H1 (cell line): ENCODE measurements around the gene STXBP4. TPM values are rescaled to one million over a fixed set of nuclear protein-coding genes. Genes with fewer than 3 reads are reported as not detected.
A peak's percentile ranks its signal among the peaks of the same experiment; 100 is the strongest.

Experiments used
- CTCF ChIA-PET: fragments of 300-600 bp; sonication (Branson Sonifier 250); formaldehyde crosslinking; loops from one replicate; lab custom pipeline; 2021; ENCODE audit not compliant: partially characterized antibody; lab: Charles Lee
- POLR2A ChIA-PET: fragments of 300-600 bp; sonication (Branson Sonifier 250); formaldehyde crosslinking; loops from one replicate; lab custom pipeline; 2021; ENCODE audit warnings: inconsistent platforms; ENCODE audit not compliant: partially characterized antibody; lab: Charles Lee
- DNase-seq, 2 experiments: peaks; one replicate each; pipeline versions ENCODE4 v3.0.0 to v3.0.0-alpha.2; 2010 to 2022; ENCODE audit warnings: low spot score in 2 of 2, low read depth in 1 of 2, mixed read lengths in 1 of 2
- FAIRE-seq: peaks from 2 replicates; lab custom pipeline; 2011; peaks lifted over from hg19 to GRCh38; lab: Jason Lieb, UNC
- H2AFZ ChIP-seq: 2 replicates; pipeline ENCODE4 v1.8.1; 2012; ENCODE audit warnings: low read length, inconsistent platforms
- H2AK5ac ChIP-seq: 2 replicates; pipeline ENCODE4 v1.6.1; 2013; ENCODE audit warnings: low read depth, low read length
- H2BK120ac ChIP-seq: replicated peaks from 2 replicates; pipeline ENCODE3; 2013; ENCODE audit warnings: low read depth, low read length, inconsistent platforms
- H2BK12ac ChIP-seq: 2 replicates; pipeline ENCODE4 v1.6.1; 2013; ENCODE audit warnings: low read depth, low read length
- H2BK15ac ChIP-seq: 2 replicates; pipeline ENCODE4 v1.6.1; 2013; ENCODE audit warnings: low read length
- H2BK20ac ChIP-seq: 2 replicates; pipeline ENCODE4 v1.6.1; 2013; ENCODE audit warnings: low read length
- H2BK5ac ChIP-seq: 2 replicates; pipeline ENCODE4 v1.6.1; 2013; ENCODE audit warnings: low read depth, low read length
- H3K14ac ChIP-seq: 2 replicates; pipeline ENCODE4 v1.6.1; 2013; ENCODE audit warnings: inconsistent platforms; ENCODE audit not compliant: insufficient read length
- H3K18ac ChIP-seq: 2 replicates; pipeline ENCODE4 v1.6.1; 2013; ENCODE audit warnings: low read length; ENCODE audit errors: extremely low read depth
- H3K23ac ChIP-seq: 2 replicates; pipeline ENCODE4 v1.6.1; 2013; ENCODE audit warnings: inconsistent platforms; ENCODE audit not compliant: insufficient read length
- H3K23me2 ChIP-seq: 2 replicates; pipeline ENCODE4 v1.6.1; 2013; ENCODE audit warnings: low read depth, low read length
- H3K27ac ChIP-seq: 2 replicates; pipeline ENCODE4 v1.6.1; 2011; ENCODE audit warnings: low read depth, low read length, inconsistent platforms
- H3K27me3 ChIP-seq, 4 experiments: replicated peaks in 1 of 4; 1 replicate in 1 of 4; 2 replicates in 3 of 4; pipeline versions ENCODE4 v1.6.1 to v1.8.1; 2011 to 2013; ENCODE audit warnings: low read length in 3 of 4, mild to moderate bottlenecking in 3 of 4, inconsistent platforms in 2 of 4, mixed read lengths in 2 of 4, moderate library complexity in 1 of 4; ENCODE audit not compliant: control insufficient read depth in 3 of 4, insufficient read depth in 3 of 4; ENCODE audit errors: extremely low read depth in 1 of 4
- H3K36me3 ChIP-seq, 4 experiments: 2 replicates each; pipeline versions ENCODE4 v1.6.1 to v1.8.1; 2011 to 2013; ENCODE audit warnings: mild to moderate bottlenecking in 4 of 4, low read length in 3 of 4, moderate library complexity in 2 of 4, control low read depth in 1 of 4, inconsistent platforms in 1 of 4; ENCODE audit not compliant: insufficient read depth in 4 of 4, control insufficient read depth in 2 of 4
- H3K4ac ChIP-seq: replicated peaks from 2 replicates; pipeline ENCODE3; 2013; ENCODE audit warnings: low read length, low read depth, mixed read lengths, inconsistent platforms; ENCODE audit not compliant: insufficient read length
- H3K4me1 ChIP-seq, 4 experiments: replicated peaks in 1 of 4; 1 replicate in 1 of 4; 2 replicates in 3 of 4; pipeline versions ENCODE4 v1.6.1 to v1.8.1; 2011 to 2013; ENCODE audit warnings: low read length in 3 of 4, inconsistent platforms in 2 of 4, mixed read lengths in 1 of 4; ENCODE audit not compliant: insufficient read depth in 4 of 4, control insufficient read depth in 3 of 4
- H3K4me2 ChIP-seq, 2 experiments: 2 replicates each; pipeline versions ENCODE4 v1.6.1 to v1.8.1; 2011 to 2013; ENCODE audit warnings: low read depth in 2 of 2, low read length in 2 of 2, control low read depth in 1 of 2, inconsistent platforms in 1 of 2, mild to moderate bottlenecking in 1 of 2; ENCODE audit not compliant: insufficient read depth in 1 of 2
- H3K4me3 ChIP-seq, 4 experiments: fragments of 200-600, 300-600 bp in 1 of 4; sonication (generic), shearing (Covaris generic), sonication (Bioruptor Twin) in 1 of 4; 2 replicates each; pipeline versions ENCODE4 v1.5.1 to v1.8.1; 2011 to 2016; ENCODE audit warnings: low read length in 4 of 4, low read depth in 3 of 4, control low read depth in 2 of 4, inconsistent platforms in 2 of 4, mild to moderate bottlenecking in 2 of 4, mixed read lengths in 1 of 4, moderate library complexity in 1 of 4; ENCODE audit not compliant: insufficient read depth in 2 of 4; ENCODE audit errors: extremely low read depth in 1 of 4
- H3K56ac ChIP-seq: replicated peaks from 2 replicates; pipeline ENCODE3; 2013; ENCODE audit warnings: low read depth, mild to moderate bottlenecking, mixed read lengths, low read length, inconsistent platforms; ENCODE audit not compliant: insufficient read length
- H3K79me1 ChIP-seq: 2 replicates; pipeline ENCODE4 v1.6.1; 2013; ENCODE audit warnings: low read depth, low read length, control low read depth
- H3K79me2 ChIP-seq, 2 experiments: 2 replicates each; pipeline versions ENCODE4 v1.6.1 to v1.8.1; 2012 to 2013; ENCODE audit warnings: low read length in 2 of 2, mild to moderate bottlenecking in 2 of 2, inconsistent platforms in 1 of 2; ENCODE audit not compliant: insufficient read depth in 2 of 2, control insufficient read depth in 1 of 2
- H3K9ac ChIP-seq, 4 experiments: replicated peaks in 1 of 4; 1 replicate in 1 of 4; 2 replicates in 3 of 4; pipeline versions ENCODE4 v1.6.1 to v1.8.1; 2011 to 2013; ENCODE audit warnings: low read depth in 3 of 4, low read length in 3 of 4, control low read depth in 2 of 4, mild to moderate bottlenecking in 2 of 4, moderate library complexity in 2 of 4, inconsistent platforms in 1 of 4; ENCODE audit errors: extremely low read depth in 1 of 4
- H3K9me3 ChIP-seq, 2 experiments: 2 replicates each; pipeline versions ENCODE4 v1.6.1 to v1.8.1; 2012 to 2013; ENCODE audit warnings: mild to moderate bottlenecking in 2 of 2, moderate library complexity in 2 of 2, control low read depth in 1 of 2, inconsistent platforms in 1 of 2, low read depth in 1 of 2, low read length in 1 of 2, mixed read lengths in 1 of 2; ENCODE audit not compliant: insufficient read depth in 2 of 2
- H4K20me1 ChIP-seq, 2 experiments: replicated peaks in 1 of 2; 2 replicates each; pipeline versions ENCODE3 to v1.8.1; 2011 to 2013; ENCODE audit warnings: inconsistent platforms in 2 of 2, low read length in 2 of 2, mild to moderate bottlenecking in 1 of 2; ENCODE audit not compliant: insufficient read depth in 2 of 2, control insufficient read depth in 1 of 2
- H4K5ac ChIP-seq: 2 replicates; pipeline ENCODE4 v1.6.1; 2013; ENCODE audit warnings: low read length, low read depth, mixed read lengths, inconsistent platforms; ENCODE audit not compliant: insufficient read length
- H4K8ac ChIP-seq: 2 replicates; pipeline ENCODE4 v1.8.0; 2013; ENCODE audit warnings: mild to moderate bottlenecking, moderate library complexity, low read length, inconsistent platforms; ENCODE audit not compliant: insufficient read depth; ENCODE audit errors: extremely low read depth
- H4K91ac ChIP-seq: replicated peaks from 2 replicates; pipeline ENCODE3; 2013; ENCODE audit warnings: low read length, mixed read lengths, inconsistent platforms; ENCODE audit not compliant: insufficient read length
- RAD21 ChIP-seq, 2 experiments: IDR thresholded peaks in 1 of 2; conservative IDR thresholded peaks in 1 of 2; 2 replicates each; pipeline ENCODE4 v1.6.1; 2011; ENCODE audit warnings: low read depth in 2 of 2, low read length in 2 of 2, improper control_type of control experiment in 1 of 2, inconsistent platforms in 1 of 2, mild to moderate bottlenecking in 1 of 2, moderate library complexity in 1 of 2
- SRF ChIP-seq: IDR thresholded peaks from 2 replicates; pipeline ENCODE4 v1.6.1; 2011; ENCODE audit warnings: mild to moderate bottlenecking, low read depth, low read length, moderate library complexity
- WGBS, 2 experiments: shearing (Covaris generic) in 1 of 2; methylation state at CpG; one replicate each; pipeline versions ENCODE4 v1.1.6 to v1.1.7; 2013 to 2015; ENCODE audit warnings: low lambda C conversion rate in 2 of 2, mixed read lengths in 2 of 2, inconsistent platforms in 1 of 2, low coverage in 1 of 2, missing lambda C conversion rate in 1 of 2; ENCODE audit not compliant: insufficient replicate concordance in 2 of 2, insufficient coverage in 1 of 2, insufficient read length in 1 of 2; ENCODE audit errors: extremely low coverage in 1 of 2, missing lambda C conversion rate in 1 of 2; 5-methylcytosine and 5-hydroxymethylcytosine counted together
- polyA plus RNA-seq, 7 experiments: library from polyadenylated mRNA; depleted of rRNA in 3 of 7; stranded (reverse) in 5 of 7; unstranded in 2 of 7; fragments of >200 nt in 5 of 7; fragments of 200-250 nt in 2 of 7; gene quantifications; 1 replicate in 5 of 7; 2 replicates in 1 of 7; 4 replicates in 1 of 7; pipeline versions ENCODE4 v1.2.1 to v1.2.3, GENCODE V29; 2011 to 2013; ENCODE audit warnings: missing spikeins in 2 of 7, mixed read lengths in 2 of 7
- total RNA-seq: library from RNA; stranded (reverse); fragmentation: NEBNext Ultra II Directional; extraction: Animal tissue kit (Norgen Biotek cat#: 25700); gene quantifications from 2 replicates; pipeline ENCODE4 v1.2.1, GENCODE V29; 2021
- TF ChIP-seq, protein P1 (sequence below), 3 experiments: IDR thresholded peaks; 1 replicate in 2 of 3; 2 replicates in 1 of 3; pipeline versions ENCODE4 v1.5.1 to v1.6.1; 2011; ENCODE audit warnings: low read length in 3 of 3, mild to moderate bottlenecking in 3 of 3, inconsistent platforms in 2 of 3, low read depth in 1 of 3, moderate library complexity in 1 of 3; ENCODE audit not compliant: insufficient read depth in 1 of 3; ENCODE audit errors: control extremely low read depth in 1 of 3

Gene STXBP4
- total and polyA plus RNA-seq, 2 of the 8 experiments (the other 6 are each of a cell fraction or from before 2014, with no cell fraction given) = 3.2 to 18.5 TPM

DNA sequence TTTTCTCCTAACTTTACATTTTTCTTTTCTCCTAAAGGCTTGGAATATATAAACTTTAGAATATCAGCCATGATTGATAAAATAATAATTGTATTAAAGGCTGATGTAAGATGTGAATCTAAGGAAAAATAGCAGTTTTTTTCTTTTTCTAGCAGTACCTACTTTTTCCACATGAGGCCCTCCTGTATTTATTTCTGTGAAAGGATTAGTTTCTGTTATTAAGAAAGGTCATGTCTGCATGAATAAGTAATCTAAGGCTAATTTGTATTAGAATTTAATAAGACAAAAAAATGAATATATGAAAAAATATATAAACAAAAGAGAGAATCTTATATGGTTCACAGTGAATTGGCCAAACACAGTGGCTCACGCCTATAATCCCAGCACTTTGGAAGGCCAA lies 85.3 kb downstream of the STXBP4 start:
- Histone ChIP-seq H4K5ac (no peak overlapping the region), H3K14ac (no peak overlapping the region), H3K56ac (no peak overlapping the region), H4K91ac (no peak overlapping the region), H4K20me1 (no peaks in the 10 kb centered on the region), H3K27ac (no peak overlapping the region), H3K36me3 (no peaks in the 10 kb centered on the region), H3K9ac (no peak overlapping the region), H3K23ac (no peak overlapping the region), H3K9me3 (no peaks in the 10 kb centered on the region), H3K4me1 (no peaks in the 10 kb centered on the region), H2BK120ac (no peak overlapping the region), H3K4me3 (no peak overlapping the region), H2AFZ (no peak overlapping the region), H2BK5ac (no peak overlapping the region), H2BK15ac (no peak overlapping the region), H3K27me3 (no peaks in the 10 kb centered on the region), H2BK20ac (no peak overlapping the region), H2AK5ac (no peak overlapping the region), H3K79me1 (no peaks in the 10 kb centered on the region), H3K4me2 (no peak overlapping the region), H3K23me2 (no peaks in the 10 kb centered on the region), H3K79me2 (no peaks in the 10 kb centered on the region), H4K8ac (no peak overlapping the region), H3K18ac (no peak overlapping the region), H3K4ac (no peak overlapping the region), H2BK12ac (no peak overlapping the region)
- DNase-seq (no peak), FAIRE-seq (no peak)
- ChIA-PET POLR2A (no interaction called here), CTCF (interaction anchor here (0.7 to 2.5 kb wide), 5 partner anchors 12 to 302 kb away, joined by 3 to 11 read pairs (median 3); no protein-coding TSS in a partner anchor)
- TF ChIP-seq RAD21 (IDR thresholded peaks at IDR 0.05 in 1 of 2, conservative IDR thresholded peaks at IDR 0.05 in 1 of 2; ENCODE audit: low read depth in 2 of 2, low read length in 2 of 2) = peak in 1 of 2 experiments; percentile 41; a peak in 2 of 4 replicates
- TF ChIP-seq SRF = no peak
- TF ChIP-seq, protein P1, sequence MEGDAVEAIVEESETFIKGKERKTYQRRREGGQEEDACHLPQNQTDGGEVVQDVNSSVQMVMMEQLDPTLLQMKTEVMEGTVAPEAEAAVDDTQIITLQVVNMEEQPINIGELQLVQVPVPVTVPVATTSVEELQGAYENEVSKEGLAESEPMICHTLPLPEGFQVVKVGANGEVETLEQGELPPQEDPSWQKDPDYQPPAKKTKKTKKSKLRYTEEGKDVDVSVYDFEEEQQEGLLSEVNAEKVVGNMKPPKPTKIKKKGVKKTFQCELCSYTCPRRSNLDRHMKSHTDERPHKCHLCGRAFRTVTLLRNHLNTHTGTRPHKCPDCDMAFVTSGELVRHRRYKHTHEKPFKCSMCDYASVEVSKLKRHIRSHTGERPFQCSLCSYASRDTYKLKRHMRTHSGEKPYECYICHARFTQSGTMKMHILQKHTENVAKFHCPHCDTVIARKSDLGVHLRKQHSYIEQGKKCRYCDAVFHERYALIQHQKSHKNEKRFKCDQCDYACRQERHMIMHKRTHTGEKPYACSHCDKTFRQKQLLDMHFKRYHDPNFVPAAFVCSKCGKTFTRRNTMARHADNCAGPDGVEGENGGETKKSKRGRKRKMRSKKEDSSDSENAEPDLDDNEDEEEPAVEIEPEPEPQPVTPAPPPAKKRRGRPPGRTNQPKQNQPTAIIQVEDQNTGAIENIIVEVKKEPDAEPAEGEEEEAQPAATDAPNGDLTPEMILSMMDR (IDR thresholded peaks at IDR 0.05; ENCODE audit: control extremely low read depth in 1 of 3, insufficient read depth in 1 of 3, low read depth in 1 of 3, low read length in 3 of 3) = peak in 1 of 3 experiments; percentile 7; a peak in 1 of 4 replicates
- 85% methylated on average over 1 of the region's 1 CpG; no CpG with 5 or more reads in 1 of the 2 experiments for WGBS, 2 experiments
